SHP77 treated with DMSO at 0.1 percent for 48 hours (cell line): Measurements from ENCODE around the gene GPR137.
"Not testable (repeated sequence)": the region's sequence is repeated elsewhere in the genome, so short reads cannot be mapped to it uniquely, and the experiment has no call there.

Experiments
- DNase-seq: peaks from one replicate; lab custom pipeline; 2025; lab: John Stamatoyannopoulos, UW

GPR137 gene, protein sequence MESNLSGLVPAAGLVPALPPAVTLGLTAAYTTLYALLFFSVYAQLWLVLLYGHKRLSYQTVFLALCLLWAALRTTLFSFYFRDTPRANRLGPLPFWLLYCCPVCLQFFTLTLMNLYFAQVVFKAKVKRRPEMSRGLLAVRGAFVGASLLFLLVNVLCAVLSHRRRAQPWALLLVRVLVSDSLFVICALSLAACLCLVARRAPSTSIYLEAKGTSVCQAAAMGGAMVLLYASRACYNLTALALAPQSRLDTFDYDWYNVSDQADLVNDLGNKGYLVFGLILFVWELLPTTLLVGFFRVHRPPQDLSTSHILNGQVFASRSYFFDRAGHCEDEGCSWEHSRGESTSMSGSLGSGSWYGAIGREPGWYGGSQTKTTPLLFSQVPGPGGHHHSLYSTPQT

DNA sequence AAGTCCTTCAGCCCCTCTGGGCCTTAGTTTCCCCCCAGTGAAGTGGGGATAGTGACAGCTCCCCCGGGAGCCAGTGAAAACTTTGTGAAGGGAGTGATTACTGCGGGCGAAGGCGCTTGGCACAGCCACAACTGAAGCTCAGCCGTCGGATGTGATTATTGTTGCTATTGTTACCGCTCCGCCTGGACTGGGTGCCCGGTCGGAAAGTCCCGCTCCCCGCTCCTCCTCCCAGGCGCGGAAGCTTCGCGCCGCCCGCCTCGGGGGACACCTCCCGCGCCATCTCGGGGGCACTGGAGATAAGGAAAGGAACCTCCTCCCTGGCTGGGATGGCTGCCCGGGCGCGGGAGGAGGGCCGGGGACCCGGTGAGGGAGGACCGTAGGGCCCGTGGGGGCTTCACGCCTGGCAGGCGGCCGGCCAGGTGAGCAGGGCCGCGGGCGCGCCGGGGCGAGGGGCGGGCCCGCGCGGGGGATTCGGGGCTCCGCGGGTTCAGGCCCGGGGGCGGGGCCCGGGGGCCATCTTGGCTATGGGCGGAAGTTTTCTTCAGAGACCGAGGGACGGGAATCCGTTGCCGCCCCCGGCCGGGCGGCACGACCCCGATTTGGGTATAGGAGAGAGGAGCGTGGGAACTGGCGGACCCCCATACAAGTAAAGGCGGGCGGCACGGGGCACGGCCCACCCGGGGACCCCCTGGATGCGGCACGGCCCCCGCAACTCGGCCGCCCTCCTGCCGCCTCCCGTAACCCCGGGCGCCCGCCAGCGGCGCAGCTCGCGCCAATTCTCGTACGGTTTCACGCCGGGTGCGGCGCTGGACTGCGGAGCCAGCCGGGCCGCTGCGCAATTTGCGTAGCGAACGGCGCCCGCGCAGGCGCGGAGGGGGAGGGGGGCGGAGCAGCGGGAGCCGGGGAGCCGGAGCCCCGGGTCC lies at the start of gene GPR137:
TSS of gene GPR137 (plus strand) at position 887 of the 923 bp plus-strand sequence. CDS start 677 bp downstream, outside the sequence.
- peak; percentile 57 for DNase-seq

DNA sequence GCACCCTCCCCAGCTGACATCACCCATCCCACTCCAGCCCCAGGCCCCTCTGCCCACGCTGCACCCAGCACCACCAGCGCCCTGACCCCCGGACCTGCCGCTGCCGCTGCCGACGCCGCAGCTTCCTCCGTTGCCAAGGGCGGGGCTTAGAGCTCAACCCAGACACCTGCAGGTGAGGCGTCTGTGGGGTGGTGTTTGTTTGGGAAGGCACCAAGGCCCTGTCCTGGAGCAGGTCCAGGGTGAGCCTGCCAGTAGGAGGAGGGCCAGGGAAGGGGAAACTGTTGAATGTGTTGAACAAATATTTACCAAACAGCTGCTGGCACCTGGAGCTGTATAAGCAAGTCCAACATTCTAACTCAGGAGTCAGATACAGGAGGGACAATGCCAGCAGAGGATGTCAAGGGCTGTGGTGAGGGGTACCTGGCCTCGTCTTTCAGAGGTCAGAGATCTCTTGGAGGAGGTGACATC lies 48.1 kb upstream of the GPR137 start:
- DNase-seq: peak; percentile 89

DNA sequence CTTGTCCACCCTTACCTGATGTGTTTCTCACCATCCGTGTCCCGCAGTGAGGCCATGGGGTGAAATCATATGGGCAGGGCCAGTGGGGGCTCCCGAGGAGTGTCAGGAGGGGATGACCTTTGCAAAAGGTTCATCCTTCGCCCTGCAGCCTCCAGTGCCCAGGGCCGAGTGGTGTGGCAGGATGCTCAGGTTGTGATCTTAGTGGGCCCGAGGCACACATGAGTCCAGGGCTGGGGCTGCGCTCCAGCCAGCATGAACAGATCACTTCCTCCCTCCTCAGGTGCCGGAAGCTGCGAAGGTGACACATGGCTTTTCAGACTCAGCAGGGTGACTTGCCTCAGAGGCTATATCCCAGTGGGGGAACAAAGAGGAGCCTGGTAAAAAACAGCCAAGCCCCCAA lies 47.6 kb upstream of the GPR137 start:
- DNase-seq: no peak

DNA sequence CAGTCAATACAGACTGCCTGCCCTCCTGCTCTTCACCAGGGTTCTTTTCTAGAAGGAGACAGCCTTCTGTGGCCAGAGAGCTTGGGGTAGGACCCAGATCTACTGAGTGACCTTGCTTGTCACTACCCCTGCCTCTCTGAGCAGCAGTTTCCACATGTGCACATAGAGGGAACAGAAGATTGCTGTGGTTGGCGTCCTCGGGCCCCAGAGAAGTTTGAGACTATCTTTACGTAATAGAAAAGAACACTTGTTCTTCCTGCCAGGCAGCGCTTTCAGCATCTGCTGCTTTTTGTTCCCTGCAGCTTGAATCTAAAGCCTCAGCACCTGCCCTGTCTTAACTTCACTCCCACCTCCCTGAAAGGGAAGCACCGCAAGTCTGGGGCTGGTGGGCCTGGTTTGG lies 46.6 kb upstream of the GPR137 start:
- DNase-seq: no peak

DNA sequence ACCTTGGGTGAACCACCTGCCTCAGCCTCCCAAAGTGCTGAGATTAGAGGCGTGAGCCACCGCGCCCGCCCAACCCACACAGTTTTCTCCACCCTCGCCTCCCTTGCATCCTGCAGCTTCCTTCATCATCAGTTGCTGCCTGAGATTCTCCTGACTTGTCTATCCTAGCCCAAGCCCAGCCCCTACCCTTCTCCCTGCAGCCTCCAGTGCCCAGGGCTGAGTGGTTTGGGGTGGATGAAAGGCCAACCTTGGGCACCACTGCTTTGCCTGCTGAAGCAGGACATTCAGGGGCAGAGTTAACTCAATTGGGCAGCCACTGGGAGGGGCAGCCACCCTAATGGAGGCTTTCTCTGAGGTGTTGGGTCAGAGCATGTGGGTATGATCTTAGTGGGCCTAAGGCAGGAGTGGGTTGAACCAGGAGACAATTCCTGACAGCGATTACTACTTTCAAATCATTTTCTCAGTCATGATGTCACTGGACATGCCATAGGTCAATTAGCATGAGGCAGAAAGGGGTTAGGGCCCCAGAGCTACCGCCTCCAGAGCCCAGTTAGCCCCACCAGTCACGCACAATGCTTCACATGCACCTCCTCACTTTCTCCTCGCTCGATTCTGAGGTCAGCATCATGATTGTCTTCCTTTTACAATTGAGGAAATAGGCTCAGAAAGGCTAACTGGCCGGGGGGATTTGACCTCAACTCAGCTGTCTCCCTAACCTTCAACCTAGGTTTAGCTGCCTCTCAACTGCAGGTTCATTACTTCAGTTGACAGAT lies 45.8 kb upstream of the GPR137 start:
- no peak for DNase-seq

DNA sequence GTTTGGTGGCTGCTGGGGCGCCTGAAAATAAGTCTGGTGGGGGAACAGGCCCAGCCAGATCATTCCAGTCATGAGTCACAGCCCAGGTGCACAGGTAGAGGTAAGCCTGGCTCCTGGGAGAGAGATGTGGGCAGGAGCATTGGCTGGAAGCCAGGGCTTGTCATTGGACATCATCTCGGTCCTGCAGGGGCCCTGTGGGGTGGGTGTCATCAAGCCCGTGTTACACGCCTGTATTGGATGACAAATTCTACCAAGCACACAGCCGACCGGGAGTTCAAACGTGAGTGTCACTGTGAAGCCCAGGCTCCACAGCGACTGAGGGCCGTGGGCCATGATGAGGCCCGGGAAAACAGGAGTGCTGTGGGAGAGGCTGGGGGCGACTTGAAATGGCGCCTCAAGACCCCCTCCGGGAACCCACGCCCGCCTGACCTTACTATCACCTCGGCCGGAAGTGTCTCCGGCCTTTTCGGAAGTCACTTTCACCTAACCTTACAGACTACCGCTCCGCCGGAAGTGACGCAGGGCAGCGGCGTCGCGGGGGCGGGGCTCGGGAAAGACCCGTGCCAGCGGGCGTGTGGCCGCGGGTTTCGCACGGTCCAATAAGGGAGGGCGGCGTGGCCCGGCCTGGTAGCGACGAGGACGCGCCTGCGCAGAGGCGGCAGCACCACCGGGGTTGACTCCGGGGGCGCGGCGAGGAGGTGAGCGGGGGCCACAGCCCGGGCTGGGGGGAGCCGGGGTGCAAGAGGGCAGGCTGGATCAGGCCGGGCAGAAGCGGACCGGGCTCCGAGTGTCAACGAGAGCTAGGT lies 45.0 kb upstream of the GPR137 start, which contains the start of gene FKBP2:
TSS of gene FKBP2 (plus strand) at position 661 of the 806 bp plus-strand sequence. CDS start 1,293 bp downstream, outside the sequence.
- DNase-seq: peak; percentile 84

DNA sequence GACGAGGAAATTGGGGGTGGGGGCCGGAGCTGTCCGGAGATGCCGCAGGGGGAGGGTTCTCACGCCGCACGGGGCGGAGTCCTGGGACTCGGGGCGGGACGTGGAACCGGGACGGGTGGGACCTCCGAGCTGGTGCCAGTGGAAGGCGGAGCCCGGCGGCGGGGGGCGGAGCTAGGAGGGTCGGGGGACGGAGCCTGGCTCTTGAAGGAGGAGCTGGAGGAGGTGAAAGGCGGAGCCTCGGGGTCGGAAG lies 44.5 kb upstream of the GPR137 start:
- DNase-seq: peak; percentile 85

DNA sequence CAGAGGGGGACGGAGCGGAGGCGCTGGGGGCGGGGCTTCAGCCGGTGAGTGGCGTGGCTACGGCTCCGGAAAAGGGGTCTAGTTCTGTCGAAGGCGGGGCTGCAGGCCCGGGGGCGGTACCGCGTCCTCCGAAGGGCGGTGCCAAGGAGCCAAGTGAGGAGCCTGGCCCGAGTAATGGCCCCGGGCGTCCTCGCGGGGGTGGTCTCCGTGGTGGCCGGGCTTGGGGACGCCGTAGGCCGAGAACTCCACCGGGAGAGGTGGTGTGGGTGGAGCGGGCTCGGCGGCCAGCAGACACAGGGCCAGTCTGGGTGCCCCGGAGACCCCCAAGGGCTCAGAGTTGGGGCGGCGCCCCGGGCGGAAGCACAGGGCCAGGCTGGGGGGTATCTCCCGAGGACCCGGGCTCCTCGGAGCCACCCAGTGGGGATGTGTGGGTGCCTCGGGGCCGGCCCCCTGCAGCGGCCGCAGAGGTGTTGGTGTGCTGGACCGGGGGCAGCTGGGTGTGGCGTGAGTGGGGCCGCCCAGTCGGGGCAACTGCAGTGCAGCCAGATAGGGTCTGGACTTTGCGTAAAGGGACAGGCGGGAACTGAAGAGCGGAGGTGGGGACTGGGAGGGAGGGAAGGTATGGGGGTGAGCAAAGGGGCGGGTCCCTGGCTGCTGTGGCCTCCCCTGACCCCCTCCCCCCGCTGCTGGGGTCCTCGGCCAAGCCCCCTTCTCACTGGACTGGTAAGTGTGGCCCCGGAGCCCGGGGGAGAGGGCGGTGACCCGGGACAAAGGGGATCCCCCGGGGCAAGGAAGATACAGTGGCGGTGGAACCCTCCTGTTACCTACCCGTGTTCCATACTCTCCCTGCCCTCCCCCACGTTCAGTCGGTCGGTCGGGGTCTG lies 43.9 kb upstream of the GPR137 start:
- DNase-seq: no peak

DNA sequence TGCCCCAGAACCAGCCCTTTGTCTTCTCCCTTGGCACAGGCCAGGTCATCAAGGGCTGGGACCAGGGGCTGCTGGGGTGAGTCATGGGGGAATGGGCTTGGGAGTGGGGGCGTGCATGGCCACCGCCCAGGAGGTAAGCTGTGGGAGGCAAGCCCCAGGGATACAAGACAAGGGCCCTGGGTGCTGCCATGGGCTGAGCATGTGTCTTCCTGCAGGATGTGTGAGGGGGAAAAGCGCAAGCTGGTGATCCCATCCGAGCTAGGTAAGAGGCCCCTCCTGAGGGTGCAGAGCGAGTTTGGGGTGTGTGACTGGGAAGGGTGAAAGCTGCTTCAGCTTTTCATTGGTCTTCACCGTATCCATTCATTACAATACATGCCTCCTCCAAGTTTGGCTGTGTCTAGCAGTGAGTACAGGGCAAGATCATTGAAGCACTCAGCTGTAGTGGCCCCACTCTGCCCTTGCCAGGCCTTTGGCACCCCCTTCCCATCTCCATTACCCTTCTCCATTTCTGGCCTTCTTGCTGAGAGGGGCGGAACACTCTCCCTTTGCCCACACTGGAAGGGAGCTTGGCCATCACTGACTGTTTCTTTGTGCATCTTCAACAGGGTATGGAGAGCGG lies 42.3 kb upstream of the GPR137 start:
- no peak for DNase-seq

DNA sequence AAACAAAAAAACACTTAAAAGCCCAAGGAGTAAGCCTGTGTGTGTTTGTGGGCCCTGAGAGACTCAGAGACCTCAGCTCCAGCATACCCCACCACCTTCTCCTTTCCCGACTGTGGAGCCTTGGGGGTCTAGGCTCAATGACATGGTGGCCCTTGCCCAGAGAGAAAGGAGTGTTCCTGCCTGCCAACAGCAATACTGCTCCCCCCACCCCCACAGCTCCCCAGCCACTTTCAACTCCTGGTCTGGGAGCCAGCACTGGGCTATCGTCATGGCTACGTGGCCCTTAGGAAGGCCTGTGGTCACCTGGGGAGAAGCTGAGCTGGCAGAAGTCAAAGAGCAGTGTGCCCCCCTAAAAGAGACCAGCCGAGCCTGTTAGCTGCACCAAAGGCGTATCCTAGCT lies 41.5 kb upstream of the GPR137 start:
- no peak for DNase-seq

DNA sequence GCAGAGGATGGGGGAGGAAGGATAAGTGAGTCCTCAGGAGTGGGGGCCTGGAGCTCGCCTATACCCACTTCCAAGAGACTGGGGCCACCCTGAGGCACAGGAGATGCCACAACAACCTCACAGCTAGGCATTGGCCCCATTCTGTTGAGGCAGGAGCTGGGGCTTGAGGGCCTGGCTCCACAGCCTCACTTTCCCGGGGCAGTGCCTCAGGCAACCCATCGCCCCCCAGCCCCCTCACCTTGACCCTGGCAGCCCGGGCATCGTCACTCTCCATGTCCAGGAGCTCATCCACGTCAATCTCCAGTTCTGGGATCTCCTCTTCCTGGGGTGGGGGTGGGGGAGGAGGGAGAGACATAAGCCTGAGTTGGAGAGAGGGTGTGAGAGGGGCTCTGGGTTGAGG lies 40.7 kb upstream of the GPR137 start:
- no peak for DNase-seq

DNA sequence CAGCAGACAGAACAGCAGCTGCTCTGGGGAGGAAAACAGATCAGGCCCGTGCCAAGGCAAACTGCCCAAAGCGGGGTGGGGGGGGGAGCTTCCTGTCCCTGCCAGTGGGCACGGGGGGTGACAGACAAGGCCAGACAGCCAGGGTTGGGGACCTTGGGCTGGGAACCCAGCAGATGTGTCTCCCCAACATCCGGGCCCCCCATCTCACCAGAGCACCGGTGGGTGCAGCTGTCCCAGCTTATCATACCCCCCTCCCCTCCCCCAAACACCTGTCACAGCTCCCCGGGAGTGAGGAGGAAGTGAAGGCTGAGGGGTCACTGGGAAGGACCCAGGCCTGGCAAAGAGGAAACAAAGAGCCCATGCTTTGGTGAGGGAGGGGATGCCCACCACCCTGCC lies 40.2 kb upstream of the GPR137 start:
- no peak for DNase-seq

DNA sequence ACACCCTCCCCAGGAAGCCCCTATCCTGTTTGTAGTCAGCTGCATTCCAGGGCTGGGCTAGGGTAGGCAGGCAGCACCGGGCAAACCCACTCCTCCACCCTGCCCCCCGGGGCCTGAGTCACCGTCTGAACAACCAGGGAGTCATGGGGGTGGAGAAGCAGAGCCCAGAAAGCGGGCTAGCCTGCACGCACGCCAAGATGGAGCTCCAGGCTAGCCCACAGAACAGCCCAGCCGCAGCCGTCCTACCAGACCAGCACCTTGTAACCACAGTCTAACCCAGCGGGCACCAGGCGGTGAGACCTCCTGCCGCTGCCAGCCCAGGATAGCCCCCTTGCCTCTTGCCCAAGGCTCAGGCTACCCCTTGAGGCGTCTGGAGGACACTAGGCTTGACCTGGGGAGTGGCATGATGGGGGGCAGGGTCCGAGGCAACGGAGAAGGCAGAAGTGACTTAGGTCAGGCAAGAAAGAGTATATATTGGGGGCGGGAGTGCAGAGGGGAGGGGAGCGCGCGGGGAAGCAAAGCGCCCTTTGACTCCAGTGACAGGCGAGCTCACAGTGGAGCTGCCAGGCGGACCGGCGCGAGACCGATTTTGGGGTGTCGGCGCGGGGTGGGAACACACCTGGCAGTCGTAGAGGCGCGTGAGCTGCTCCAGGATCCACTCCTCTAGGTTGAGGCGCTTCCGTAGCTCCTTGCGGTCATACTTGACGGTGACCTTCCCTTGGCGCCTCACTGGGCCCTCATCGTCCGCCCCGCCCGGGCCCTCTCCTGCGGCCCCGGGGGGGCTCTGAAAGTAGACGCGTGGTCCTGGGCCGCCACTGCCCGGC lies 39.6 kb upstream of the GPR137 start:
- DNase-seq: no peak

DNA sequence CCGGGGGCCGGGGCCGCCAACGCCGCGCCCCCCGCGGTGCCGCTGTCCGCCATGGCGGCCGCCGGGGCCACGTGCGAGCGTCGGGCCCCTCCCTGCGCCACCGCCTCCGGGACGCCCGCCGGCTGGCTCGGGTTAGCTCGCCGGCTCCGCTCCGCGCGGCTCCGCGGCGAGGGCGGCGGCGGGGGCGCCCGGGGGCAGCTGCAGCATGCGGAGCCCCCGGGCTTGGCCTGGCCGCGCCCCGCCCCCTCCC lies 39.1 kb upstream of the GPR137 start:
- DNase-seq: not testable (repeated sequence)

DNA sequence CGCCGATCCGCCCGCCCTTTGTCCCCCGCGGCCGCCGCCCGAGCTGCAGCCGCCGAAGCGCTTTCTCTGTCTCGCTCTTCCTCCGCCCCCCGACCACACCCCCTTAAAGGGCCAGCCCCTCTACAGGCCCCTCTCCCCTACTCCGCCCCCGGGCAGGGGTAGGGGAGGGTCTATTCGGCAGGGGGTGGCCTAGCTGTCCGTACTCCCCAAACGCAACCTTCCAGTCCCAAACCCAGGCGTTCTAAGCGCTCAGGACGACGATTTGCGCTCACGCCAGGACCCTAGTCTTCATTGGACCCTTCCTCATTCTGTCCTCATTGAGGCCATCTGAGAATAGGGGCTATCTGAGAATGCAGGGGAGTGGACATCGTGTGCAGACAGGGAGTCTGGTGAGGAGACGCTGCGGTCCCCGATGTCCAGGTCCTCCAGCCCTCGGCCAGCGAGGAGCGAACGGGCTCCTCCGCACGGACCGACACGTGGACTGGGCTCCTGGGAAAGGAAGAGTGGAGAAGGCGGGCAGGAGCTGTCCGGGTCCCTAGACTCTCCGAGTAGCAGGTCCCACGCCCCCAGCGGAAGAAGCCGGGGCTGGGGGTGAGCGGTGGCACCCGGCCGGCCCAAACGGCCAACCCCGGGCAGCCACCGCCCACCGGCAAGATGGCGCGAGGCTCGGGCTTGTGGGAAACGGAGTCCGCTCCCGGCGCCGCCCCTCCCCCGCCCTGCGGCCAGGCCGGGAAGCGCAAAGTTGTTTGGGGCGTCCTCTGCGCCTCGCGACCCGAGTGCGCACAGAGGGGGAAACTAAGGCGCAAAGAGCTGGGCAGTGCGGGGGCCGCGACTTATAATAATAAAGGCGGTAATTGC lies 38.5 kb upstream of the GPR137 start, which contains the start of gene PPP1R14B:
TSS of gene PPP1R14B (minus strand) at position 73 of the 858 bp plus-strand sequence. CDS start 270 bp downstream, outside the sequence.
- DNase-seq: peak; percentile 62

DNA sequence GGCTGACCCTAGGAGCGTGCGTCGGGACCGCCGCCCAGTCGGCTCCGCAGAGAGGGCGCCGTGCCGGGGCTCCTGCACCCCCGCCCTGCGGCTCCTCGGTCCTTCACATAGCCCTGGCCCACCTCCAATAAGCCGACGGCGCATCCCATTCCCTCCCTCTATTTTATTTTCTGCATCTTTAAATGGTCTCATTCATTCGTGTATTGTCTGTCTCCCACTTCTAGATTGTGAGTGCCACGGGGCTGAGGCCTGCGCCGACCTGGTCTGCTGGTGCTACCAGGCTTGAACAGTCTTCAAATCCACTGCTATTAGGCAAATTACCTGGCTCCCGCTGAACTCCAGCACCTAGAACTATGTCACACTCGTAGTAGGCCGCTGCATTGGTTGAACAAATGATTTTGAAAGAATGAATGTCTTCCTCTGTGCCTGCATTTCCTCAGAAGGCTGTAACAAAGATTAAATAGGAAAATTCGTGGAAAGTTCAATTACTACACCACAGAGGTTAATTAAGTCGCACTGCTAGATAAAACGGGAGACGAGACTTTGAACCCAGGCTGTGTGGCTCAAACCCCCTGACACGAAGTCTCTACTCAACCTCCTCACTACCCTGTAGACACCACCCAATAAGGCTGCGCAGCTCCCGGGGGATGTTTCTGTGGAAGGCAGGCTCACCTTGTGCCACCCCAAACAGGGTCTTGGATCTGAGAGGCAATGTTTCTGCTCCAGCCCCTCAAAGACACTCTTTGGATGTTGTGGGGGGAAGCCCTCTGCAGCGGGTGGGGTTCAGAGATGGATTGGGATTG lies 37.7 kb upstream of the GPR137 start:
- no peak for DNase-seq

DNA sequence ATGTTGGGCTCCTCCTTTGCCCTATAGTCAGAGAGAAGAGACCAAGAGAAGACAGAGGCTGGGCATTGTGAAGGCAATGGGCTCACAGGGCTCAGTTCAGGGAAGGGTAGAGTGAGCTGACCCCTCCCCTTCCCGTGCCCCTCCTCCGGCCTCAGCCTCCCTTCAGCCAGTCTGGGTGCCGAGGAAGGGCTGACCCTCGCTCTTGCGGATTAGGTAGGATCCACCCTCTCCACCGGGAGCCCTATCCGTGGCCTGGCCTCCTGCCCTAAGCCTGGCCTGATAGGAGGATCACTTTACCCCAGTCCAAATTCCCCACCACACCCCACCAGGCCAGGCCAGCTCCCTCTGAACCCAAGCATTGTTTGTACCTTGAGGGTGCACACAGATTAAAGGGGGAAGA lies 37.1 kb upstream of the GPR137 start:
- DNase-seq: no peak
